ENCODE data around the gene ZNF839. TPM values are rescaled to one million over a fixed set of nuclear protein-coding genes. Genes with fewer than 3 reads are reported as not detected.
A peak's percentile ranks its signal among the peaks of the same experiment; 100 is the strongest.

The ZNF839 gene
- 10 to 100 TPM; 10.6 to 19.9 (median 13.8) TPM for total RNA-seq

- WGBS, 2 donors, result 1% methylated on average over 45 to 46 of the region's 71 CpGs
- peak within 1 kb of the TSS; percentile 91 to 98 (median 93) for H3K27ac ChIP-seq
- H3K9me3 ChIP-seq, result no peaks in the 10 kb centered on the region
- H3K4me3 ChIP-seq, result peak within 1 kb of the TSS; percentile 64 to 88 (median 72)
- no peaks in the 10 kb centered on the region for H3K27me3 ChIP-seq
- H3K4me1 ChIP-seq, result peaks cover 0 to 68% (median 14%) of the 10 kb centered on the region in 4 donors
- no peaks in the 10 kb centered on the region for H3K36me3 ChIP-seq
- TF ChIP-seq CTCF (IDR thresholded peaks at IDR 0.05) (peak in 1 of 5 experiments; percentile 36), POLR2A (IDR thresholded peaks at IDR 0.05) (peak; percentile 26 to 65), EP300 (IDR thresholded peaks at IDR 0.05) (peak; percentile 55 to 87)
- DNase-seq (ENCODE audit: low spot score in 2 of 2), result peak; percentile 85 to 89
These were observed at the start of gene ZNF839 for GRCh38 chr14:102319351-102320032. Gene ZNF839, plus strand, starts transcription at chr14:102319746. Its CDS starts 20 bp downstream, at chr14:102319766.

- WGBS, 2 donors, result 89 to 91% methylated on average over 5 of the region's 5 CpGs
- no peak for TF ChIP-seq CTCF (IDR thresholded peaks at IDR 0.05)
- TF ChIP-seq POLR2A (IDR thresholded peaks at IDR 0.05), result no peak
- no peak for TF ChIP-seq EP300 (IDR thresholded peaks at IDR 0.05)
- H3K9me3 ChIP-seq, result no peaks in the 10 kb centered on the region
These were observed 47.2 kb upstream of the ZNF839 start for GRCh38 chr14:102272392-102272791.

GRCh38 chr14:102275866-102276265 lies 43.7 kb upstream of the ZNF839 start:
- Histone ChIP-seq H3K4me1 (no peaks in the 10 kb centered on the region), H3K36me3 (peaks cover 0 to 37% (median 0%) of the 10 kb centered on the region in 3 donors), H3K27ac (no peak overlapping the region), H3K4me3 (no peak overlapping the region), H3K9me3 (no peaks in the 10 kb centered on the region), H3K27me3 (no peaks in the 10 kb centered on the region)
- DNase-seq (ENCODE audit: low spot score in 2 of 2), result no peak
- TF ChIP-seq EP300 (IDR thresholded peaks at IDR 0.05), result no peak
- TF ChIP-seq POLR2A (IDR thresholded peaks at IDR 0.05), result no peak
- TF ChIP-seq CTCF (IDR thresholded peaks at IDR 0.05), result no peak
- 94 to 95% methylated on average over 7 of the region's 7 CpGs for WGBS, 2 donors

More at GRCh38 chr14:102272392-102272791, 47.2 kb upstream of the ZNF839 start:
- no peak overlapping the region for H3K27ac ChIP-seq
- H3K4me3 ChIP-seq, result no peak overlapping the region
- no peaks in the 10 kb centered on the region for H3K4me1 ChIP-seq
- peaks cover 0 to 9% (median 0%) of the 10 kb centered on the region in 3 donors for H3K36me3 ChIP-seq
- H3K27me3 ChIP-seq, result no peaks in the 10 kb centered on the region
- DNase-seq (ENCODE audit: low spot score in 2 of 2), result no peak

GRCh38 chr14:102277874-102278630 lies 41.5 kb upstream of the ZNF839 start:
- no peak for TF ChIP-seq EP300 (IDR thresholded peaks at IDR 0.05)
- TF ChIP-seq CTCF (IDR thresholded peaks at IDR 0.05), result no peak
- TF ChIP-seq POLR2A (IDR thresholded peaks at IDR 0.05), result no peak
- DNase-seq (ENCODE audit: low spot score in 2 of 2), result no peak
- H3K4me1 ChIP-seq, result no peaks in the 10 kb centered on the region
- no peaks in the 10 kb centered on the region for H3K9me3 ChIP-seq
- peaks cover 0 to 57% (median 0%) of the 10 kb centered on the region in 3 donors for H3K36me3 ChIP-seq
- no peaks in the 10 kb centered on the region for H3K27me3 ChIP-seq
- H3K27ac ChIP-seq, result no peak overlapping the region
- H3K4me3 ChIP-seq, result no peak overlapping the region
- WGBS, 2 donors, result 71% methylated on average over 7 of the region's 7 CpGs

GRCh38 chr14:102278631-102278935 lies 41.0 kb upstream of the ZNF839 start:
- H3K9me3 ChIP-seq, result no peaks in the 10 kb centered on the region
- H3K27ac ChIP-seq, result no peak overlapping the region
- TF ChIP-seq CTCF (IDR thresholded peaks at IDR 0.05) (no peak), POLR2A (IDR thresholded peaks at IDR 0.05) (no peak), EP300 (IDR thresholded peaks at IDR 0.05) (no peak)
- DNase-seq (ENCODE audit: low spot score in 2 of 2), result no peak
- no peak overlapping the region for H3K4me3 ChIP-seq
- no peaks in the 10 kb centered on the region for H3K27me3 ChIP-seq
- H3K36me3 ChIP-seq, result peaks cover 0 to 58% (median 0%) of the 10 kb centered on the region in 3 donors
- no peaks in the 10 kb centered on the region for H3K4me1 ChIP-seq
- WGBS, 2 donors, result 88 to 90% methylated on average over 6 of the region's 6 CpGs

Data from tibial nerve (tissue), 4 donors.